Right renal cortex interstitium (tissue), 3 donors: ENCODE data around the gene VWC2L. TPM values are rescaled to one million over a fixed set of nuclear protein-coding genes. Genes with fewer than 3 reads are reported as not detected.

Source experiments
- DNase-seq, 3 donors: peaks; one replicate each; pipeline ENCODE4 v3.0.0-alpha.2; 2013; ENCODE audit warnings: low read depth in 3 of 3, low spot score in 2 of 3
- polyA plus RNA-seq, 3 donors: library from polyadenylated mRNA; unstranded; fragments of 120-200 nt; gene quantifications; one replicate each; pipeline ENCODE4 v1.2.1, GENCODE V29; 2013; ENCODE audit not compliant: insufficient read length in 3 of 3

Gene VWC2L
- polyA plus RNA-seq, 3 donors: 0.07 TPM

GRCh38 chr2:214465363-214466146 is 54.7 kb downstream of the VWC2L start:
- no peak for DNase-seq

GRCh38 chr2:214469728-214470127 is 58.9 kb downstream of the VWC2L start:
- no peak for DNase-seq

- no peak for DNase-seq
These were observed 60.5 kb downstream of the VWC2L start for GRCh38 chr2:214471382-214471781.

GRCh38 chr2:214471990-214472389 is 61.1 kb downstream of the VWC2L start:
- no peak for DNase-seq

GRCh38 chr2:214477305-214477704 is 66.5 kb downstream of the VWC2L start:
- no peak for DNase-seq

- DNase-seq: peak in 2 of 3 donors; percentile 1 to 16
These were observed 70.3 kb downstream of the VWC2L start for GRCh38 chr2:214481204-214481603.

- DNase-seq: no peak
These were observed 71.9 kb downstream of the VWC2L start for GRCh38 chr2:214482728-214483127.

- DNase-seq: no peak
These were observed 73.4 kb downstream of the VWC2L start for GRCh38 chr2:214484239-214484638.

- no peak for DNase-seq
These were observed 73.8 kb downstream of the VWC2L start for GRCh38 chr2:214484701-214485100.

- no peak for DNase-seq
These were observed 78.3 kb downstream of the VWC2L start for GRCh38 chr2:214489181-214489580.

GRCh38 chr2:214489702-214490101 is 78.8 kb downstream of the VWC2L start:
- DNase-seq: no peak

- DNase-seq: no peak
These were observed 81.3 kb downstream of the VWC2L start for GRCh38 chr2:214492152-214492551.

- no peak for DNase-seq
These were observed 81.8 kb downstream of the VWC2L start for GRCh38 chr2:214492608-214493007.

- no peak for DNase-seq
These were observed 86.6 kb downstream of the VWC2L start for GRCh38 chr2:214497489-214497888.

- DNase-seq: no peak
These were observed 92.7 kb downstream of the VWC2L start for GRCh38 chr2:214503568-214503967.

GRCh38 chr2:214504599-214505376 is 93.9 kb downstream of the VWC2L start:
- DNase-seq: no peak

GRCh38 chr2:214507032-214507431 is 96.2 kb downstream of the VWC2L start:
- no peak for DNase-seq

- no peak for DNase-seq
These were observed 103.8 kb downstream of the VWC2L start for GRCh38 chr2:214514704-214515103.

GRCh38 chr2:214515111-214515510 is 104.3 kb downstream of the VWC2L start:
- DNase-seq: no peak

- no peak for DNase-seq
These were observed 108.5 kb downstream of the VWC2L start for GRCh38 chr2:214519258-214519818.

GRCh38 chr2:214529021-214529420 is 118.2 kb downstream of the VWC2L start:
- no peak for DNase-seq

GRCh38 chr2:214529514-214529913 is 118.7 kb downstream of the VWC2L start:
- DNase-seq: no peak
